Measurements from ENCODE around the gene ACTR3C.
"Not testable (repeated sequence)": the region's sequence is repeated elsewhere in the genome, so short reads cannot be mapped to it uniquely, and the experiment has no call there.

ACTR3C gene

GRCh38 chr7:150271898-150272297, 51.4 kb downstream of the ACTR3C start:
- not testable (repeated sequence) for DNase-seq

- not testable (repeated sequence) for DNase-seq
Measured at GRCh38 chr7:150270101-150270824, 53.1 kb downstream of the ACTR3C start.

DNA sequence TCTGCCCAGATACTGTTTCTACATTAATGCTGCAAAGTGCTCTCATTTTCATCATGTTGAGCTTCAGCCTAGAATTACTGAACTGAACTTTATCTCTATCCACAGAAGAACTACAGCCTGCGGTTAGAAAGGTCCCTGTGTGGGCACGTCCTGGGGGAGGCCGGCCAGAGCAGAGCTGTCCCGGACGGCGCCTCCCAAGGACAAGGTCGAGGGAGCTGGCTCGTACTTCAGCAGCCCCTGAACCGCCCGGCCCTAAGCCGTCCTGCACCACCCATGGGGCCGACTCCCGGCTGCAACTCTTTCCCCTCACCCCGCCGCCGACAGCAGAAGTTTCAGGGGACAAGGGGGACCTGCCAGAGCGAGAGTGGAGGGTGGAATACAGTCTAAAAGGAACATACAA, 54.5 kb downstream of the ACTR3C start:
- DNase-seq: not testable (repeated sequence)

DNA sequence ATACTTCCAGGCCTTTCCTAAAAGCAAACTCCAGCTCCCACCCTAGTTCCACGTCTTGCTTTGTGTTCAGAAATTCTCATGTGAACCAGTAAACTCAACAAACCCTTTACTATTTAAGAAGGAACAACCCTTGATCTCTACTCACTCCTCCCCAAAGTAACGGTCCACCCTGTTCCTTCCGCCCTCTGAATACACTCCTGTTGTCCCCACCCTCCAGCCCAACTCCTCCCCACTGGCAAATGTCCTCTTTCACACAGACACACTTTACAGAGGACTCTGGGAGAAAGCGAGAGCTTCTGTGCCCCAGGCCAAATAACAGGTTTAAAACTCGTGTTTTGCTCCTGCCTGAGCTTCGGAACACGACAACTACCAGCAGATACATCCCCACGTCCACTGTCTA, 55.1 kb downstream of the ACTR3C start:
- not testable (repeated sequence) for DNase-seq

- not testable (repeated sequence) for DNase-seq
Measured at GRCh38 chr7:150266953-150267665, 56.2 kb downstream of the ACTR3C start.

GRCh38 chr7:150262656-150263055, 60.7 kb downstream of the ACTR3C start:
- not testable (repeated sequence) for DNase-seq

DNA sequence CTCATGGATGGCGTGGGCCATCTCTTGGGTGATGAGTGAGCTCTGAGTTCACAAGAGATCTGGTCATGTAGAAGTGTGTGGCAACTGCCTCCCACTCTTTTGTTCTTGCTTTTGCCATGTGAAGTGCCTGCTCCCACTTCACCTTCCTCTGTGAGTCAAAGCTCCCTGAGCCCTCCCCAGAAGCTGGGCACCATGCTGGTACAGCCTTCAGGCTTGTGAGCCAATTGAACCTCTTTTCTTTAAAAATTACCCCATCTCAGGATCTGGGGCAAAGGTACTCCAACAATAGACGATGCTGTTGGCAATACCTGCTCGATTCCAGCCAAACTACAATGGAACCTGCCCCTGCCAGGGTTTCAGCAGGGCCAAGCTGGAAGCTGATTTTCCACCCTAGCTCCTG, 75.6 kb downstream of the ACTR3C start:
- DNase-seq: not testable (repeated sequence)

DNA sequence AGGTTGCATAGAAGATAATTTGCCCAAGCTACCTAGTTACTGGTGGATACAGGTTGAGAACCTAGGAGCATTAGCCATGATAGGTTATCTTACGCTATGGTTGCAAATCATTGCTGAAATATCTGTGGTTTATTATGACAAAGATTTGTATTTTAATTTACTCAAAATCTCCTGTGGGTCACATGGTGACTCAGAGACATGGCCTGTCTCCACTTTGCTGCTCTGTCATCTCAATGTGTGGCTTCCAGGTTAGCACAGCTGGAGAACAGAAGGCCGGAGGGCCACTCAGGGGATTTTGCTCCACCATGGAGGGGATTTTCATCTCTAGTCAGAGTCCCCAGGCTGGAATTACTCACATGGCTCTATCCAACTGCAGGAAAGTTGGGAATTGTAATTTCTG, 78.1 kb downstream of the ACTR3C start:
- DNase-seq: not testable (repeated sequence)

DNA sequence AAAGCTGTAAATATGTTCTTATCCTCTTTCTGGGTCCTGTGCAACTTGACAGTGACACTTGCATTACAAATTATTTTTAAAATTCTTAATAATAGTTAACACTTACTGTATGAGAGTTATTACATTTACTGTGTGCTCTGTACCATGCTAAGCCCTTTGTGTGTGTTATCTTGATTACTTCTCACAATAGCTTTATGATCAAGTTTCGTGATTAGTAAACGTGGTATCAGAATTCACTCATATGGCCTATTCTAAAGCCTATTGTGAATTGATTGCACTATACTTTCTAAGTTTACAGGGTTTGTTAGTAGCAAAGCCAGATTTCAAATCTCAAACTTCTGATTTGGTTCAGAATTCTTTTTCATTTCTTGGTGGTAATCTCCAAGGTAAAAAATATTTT, 80.4 kb downstream of the ACTR3C start:
- DNase-seq: not testable (repeated sequence)

DNA sequence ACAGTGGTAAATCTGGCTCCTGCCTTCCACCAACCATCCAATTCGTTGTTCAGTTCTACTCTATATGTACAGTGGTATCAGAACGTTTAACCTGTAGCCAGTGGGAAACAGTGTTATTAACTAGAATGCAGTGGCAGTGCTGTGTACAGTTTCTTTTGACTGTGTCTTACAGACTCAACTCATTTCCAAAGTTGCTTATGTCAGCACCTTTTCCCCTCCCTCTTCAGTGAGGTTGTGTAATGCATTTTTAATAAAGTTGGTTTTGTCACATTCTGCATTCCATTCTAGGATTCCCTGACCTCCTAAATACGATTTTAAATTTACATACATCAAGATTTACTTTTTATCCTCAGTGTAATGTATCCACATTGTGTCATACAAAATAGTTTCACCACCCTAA, 97.9 kb downstream of the ACTR3C start:
- DNase-seq: not testable (repeated sequence)

DNA sequence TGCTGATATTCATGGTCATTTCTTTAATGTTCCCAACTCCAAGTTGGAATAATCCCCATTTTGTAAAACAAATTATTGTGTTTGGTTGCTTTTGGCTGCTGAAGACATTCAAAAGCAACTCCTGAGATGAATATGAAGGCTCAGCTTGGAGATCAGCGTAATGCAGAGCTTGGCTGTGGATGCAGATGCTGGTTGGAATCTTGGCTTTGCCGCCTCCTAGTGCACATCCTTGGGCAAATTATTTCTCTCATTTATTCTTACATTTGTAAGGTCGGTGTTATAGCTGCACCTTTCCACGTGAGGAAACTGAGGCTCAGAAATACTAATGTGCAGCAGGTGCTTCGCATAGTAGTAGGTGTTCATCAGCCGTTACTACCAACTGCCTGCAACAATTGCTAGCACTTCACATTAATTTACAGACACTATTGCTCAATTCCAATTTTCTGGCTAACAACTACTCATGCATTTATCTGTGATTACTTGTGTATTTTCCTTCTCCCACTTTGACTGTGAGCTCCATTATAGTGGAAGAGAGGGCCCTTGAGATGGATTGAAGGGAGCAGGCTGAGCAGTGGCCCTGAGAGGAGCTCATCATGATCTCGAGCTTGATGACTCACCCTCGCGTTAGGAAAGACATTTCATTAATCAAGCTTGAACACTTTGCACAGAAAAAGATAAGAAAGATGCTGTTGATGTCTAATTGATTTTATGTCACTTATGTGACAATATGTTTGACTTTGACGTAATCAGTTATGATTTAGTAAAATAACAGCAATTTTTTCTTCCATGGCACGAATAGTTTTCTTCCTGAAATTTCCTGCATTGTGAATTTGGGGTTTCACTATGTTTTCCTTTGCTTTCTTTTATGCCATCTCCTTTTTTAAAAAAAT, 101.0 kb downstream of the ACTR3C start:
- peak; percentile 30 for DNase-seq

DNA sequence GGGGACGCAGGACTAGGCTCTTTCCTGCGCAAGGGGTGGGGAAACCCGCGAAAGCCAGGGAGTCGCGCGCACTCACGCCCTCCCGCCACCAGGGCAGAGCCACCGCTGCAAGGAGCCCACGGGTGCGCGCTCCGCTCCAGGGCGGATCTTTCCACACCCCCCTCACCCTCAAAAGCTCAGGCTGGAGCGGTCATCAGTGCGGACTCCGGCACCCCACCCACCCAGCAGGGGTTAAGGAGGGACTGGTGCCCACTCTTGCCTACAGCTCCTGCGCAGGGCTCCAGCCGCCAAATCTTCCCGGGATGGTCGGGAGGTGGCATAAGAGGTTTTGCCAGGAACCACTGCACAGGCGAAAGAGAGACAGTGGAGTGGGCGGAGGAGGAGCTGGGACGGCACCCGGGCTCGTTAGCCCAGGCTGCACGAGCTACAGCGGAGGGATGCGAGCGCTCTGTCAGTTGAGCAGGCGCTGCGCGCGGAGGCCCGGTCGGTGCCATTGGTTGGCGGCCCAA, 102.6 kb downstream of the ACTR3C start:
- DNase-seq: peak; percentile 58

DNA sequence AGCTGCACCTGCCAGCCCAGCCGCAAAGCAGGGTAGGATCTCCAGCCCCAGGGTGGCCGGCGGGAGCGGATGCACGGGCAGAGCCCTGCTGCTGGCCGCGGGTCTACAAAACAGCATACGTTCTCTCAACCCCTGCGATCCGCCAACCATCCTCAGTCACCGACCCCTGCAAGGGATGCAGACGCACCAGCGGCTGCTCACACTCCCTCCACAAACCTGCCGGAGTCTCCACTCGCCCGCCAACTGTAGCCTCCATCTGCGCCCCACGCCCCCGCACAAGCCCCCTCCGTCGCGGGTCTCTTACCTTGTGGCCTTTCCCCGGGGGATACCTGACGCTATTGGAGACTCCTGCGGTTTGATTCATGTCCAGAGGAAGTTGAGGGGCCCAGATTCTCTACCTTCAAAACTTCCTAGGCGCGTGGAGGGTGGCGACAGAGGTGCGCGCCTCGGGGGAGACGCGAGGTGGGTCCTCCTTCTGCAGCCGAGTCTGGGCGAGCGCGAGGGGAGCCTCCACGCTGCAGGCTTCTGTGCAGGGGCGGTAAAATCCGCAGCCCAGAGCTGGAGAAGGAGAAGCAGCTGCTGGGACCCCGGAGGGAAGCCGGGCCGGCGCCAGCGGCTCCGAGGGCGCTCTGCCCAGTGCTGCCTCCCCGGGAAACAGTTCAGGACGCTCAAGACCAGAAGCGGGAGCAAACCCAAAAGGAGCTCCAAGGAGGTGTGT, 103.2 kb downstream of the ACTR3C start:
- DNase-seq: peak; percentile 45

DNA sequence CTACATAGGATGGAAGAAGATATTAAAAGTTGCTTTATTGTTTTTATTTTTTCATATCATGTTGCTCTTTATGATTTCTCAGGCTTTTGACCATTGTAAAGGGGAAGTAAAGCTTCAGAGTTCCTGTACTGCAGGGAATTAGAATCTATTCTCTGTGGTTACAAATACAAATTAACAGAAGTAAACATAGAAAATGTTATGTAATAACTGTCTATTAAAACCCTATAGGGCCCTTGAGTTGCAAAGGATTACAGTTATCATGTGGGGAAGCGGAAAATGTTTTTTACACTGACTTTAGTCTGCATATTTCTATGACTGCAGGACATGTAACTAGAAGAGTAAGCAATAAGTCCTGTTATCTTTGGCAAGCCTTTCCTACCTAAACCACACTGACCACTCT, 116.5 kb downstream of the ACTR3C start:
- DNase-seq: not testable (repeated sequence)

DNA sequence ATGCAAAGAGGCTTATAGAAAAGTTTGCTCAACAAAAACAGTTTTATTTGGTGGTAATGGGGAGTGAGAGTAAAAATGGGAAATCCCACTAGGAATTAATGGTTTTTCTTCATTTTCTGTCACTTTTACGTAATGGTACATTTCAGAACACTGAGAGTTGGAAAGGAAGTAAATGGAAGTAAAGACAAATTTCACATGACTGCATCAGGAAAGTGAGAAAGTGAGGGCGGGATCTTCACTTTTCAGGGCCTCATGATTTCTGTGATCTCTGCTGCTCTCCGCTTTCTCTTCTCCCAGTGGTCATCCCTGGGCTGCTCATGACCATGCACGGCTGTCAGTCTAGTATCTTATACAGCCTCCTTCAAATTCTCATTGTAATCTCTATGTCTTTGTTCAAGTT, 117.5 kb downstream of the ACTR3C start:
- not testable (repeated sequence) for DNase-seq

- not testable (repeated sequence) for DNase-seq
Measured at GRCh38 chr7:150204577-150204976, 118.8 kb downstream of the ACTR3C start.

GRCh38 chr7:150202894-150203293, 120.5 kb downstream of the ACTR3C start:
- not testable (repeated sequence) for DNase-seq

Data from eye (tissue), 1 donor.